A673 (cell line): ENCODE data around the gene CX3CR1. TPM values are rescaled to one million over a fixed set of nuclear protein-coding genes. Genes with fewer than 3 reads are reported as not detected.

ENCODE experiments used
- BruUV-seq: library from RNA; stranded (reverse); fragments of 400-500 nt; replicated peaks from 2 replicates; lab custom pipeline; 2021; lab: Mats Ljungman, UMichigan
- CTCF ChIA-PET: fragments of 300-600 bp; sonication (Branson Sonifier 250); formaldehyde crosslinking; loops from one replicate; lab custom pipeline; 2022; ENCODE audit warnings: antibody characterized with exemption; lab: Charles Lee
- POLR2A ChIA-PET: fragments of 300-600 bp; sonication (Branson Sonifier 250); formaldehyde crosslinking; loops from one replicate; lab custom pipeline; 2022; ENCODE audit warnings: antibody characterized with exemption; ENCODE audit not compliant: low non-redundant PET; lab: Charles Lee
- DNase-seq: peaks from one replicate; pipeline ENCODE4 v3.0.0-alpha.2; 2015; ENCODE audit warnings: low spot score
- H3K27ac ChIP-seq: fragments of 200-600 bp; sonication (generic); 2 replicates; pipeline ENCODE4 v1.5.1; 2016; ENCODE audit warnings: mixed run types, low read depth, mild to moderate bottlenecking, mixed read lengths, antibody characterized with exemption, low read length; ENCODE audit not compliant: poor library complexity, severe bottlenecking
- H3K27me3 ChIP-seq: fragments of 200-600 bp; sonication (generic); replicated peaks from 2 replicates; pipeline ENCODE4 v1.6.1; 2017; ENCODE audit warnings: mixed run types, low read depth, mild to moderate bottlenecking, mixed read lengths, antibody characterized with exemption, low read length; ENCODE audit not compliant: insufficient read depth, poor library complexity
- H3K36me3 ChIP-seq: fragments of 200-600 bp; sonication (generic); 2 replicates; pipeline ENCODE4 v1.6.1; 2016; ENCODE audit warnings: mixed run types, mild to moderate bottlenecking, mixed read lengths, antibody characterized with exemption, low read length; ENCODE audit not compliant: insufficient read depth, poor library complexity, severe bottlenecking
- H3K4me1 ChIP-seq: fragments of 200-600 bp; sonication (generic); 2 replicates; pipeline ENCODE4 v1.6.1; 2017; ENCODE audit warnings: mixed run types, mild to moderate bottlenecking, mixed read lengths, antibody characterized with exemption, low read length; ENCODE audit not compliant: insufficient read depth, poor library complexity, severe bottlenecking
- H3K4me3 ChIP-seq: fragments of 200-600 bp; sonication (generic); 2 replicates; pipeline ENCODE4 v1.5.1; 2016; ENCODE audit warnings: low read depth, mixed run types, mild to moderate bottlenecking, mixed read lengths, low read length; ENCODE audit not compliant: poor library complexity, severe bottlenecking
- H3K9me3 ChIP-seq: fragments of 200-600 bp; sonication (generic); 2 replicates; pipeline ENCODE4 v1.6.1; 2016; ENCODE audit warnings: mixed run types, low read depth, mild to moderate bottlenecking, mixed read lengths, antibody characterized with exemption, low read length; ENCODE audit not compliant: poor library complexity, severe bottlenecking
- CTCF ChIP-seq: fragments of 300-800, 200-600 bp; sonication (generic); conservative IDR thresholded peaks from 2 replicates; pipeline ENCODE4 v1.5.1; 2017; ENCODE audit warnings: low read depth, mild to moderate bottlenecking, antibody characterized with exemption, low read length, moderate library complexity, mixed read lengths
- EZH2 ChIP-seq: fragments of 200-600 bp; sonication (generic); IDR thresholded peaks from 2 replicates; pipeline ENCODE4 v1.6.1; 2017; ENCODE audit warnings: borderline replicate concordance, low read depth, mild to moderate bottlenecking, mixed read lengths, antibody characterized with exemption, low read length; ENCODE audit not compliant: poor library complexity, severe bottlenecking
- intact Hi-C: fragments of 100-400 bp; cut with micrococcal nuclease; formaldehyde crosslinking; loops from one replicate; pipeline ENCODE4 v1.10.0; 2022; ENCODE audit not compliant: unreplicated experiment
- total RNA-seq: library from RNA; stranded (reverse); gene quantifications from 2 replicates; pipeline ENCODE4 v1.2.3, GENCODE V29; 2021

Gene CX3CR1
- total RNA-seq, 1 experiment from 2014 or later: not detected

GRCh38 chr3:39285332-39285731 lies 5.5 kb upstream of the CX3CR1 start:
- H3K4me3 ChIP-seq: no peak overlapping the region
- POLR2A ChIA-PET: no interaction called here
- no peaks in the 10 kb centered on the region for H3K9me3 ChIP-seq
- H3K27ac ChIP-seq: no peak overlapping the region
- intact Hi-C loops: loop anchor here (5.0 kb wide), 2 partner anchors 78 to 183 kb away; no protein-coding TSS in a partner anchor
- H3K4me1 ChIP-seq: no peaks in the 10 kb centered on the region
- DNase-seq: no peak
- BruUV-seq: no TSS peak
- TF ChIP-seq CTCF: no peak
- no peak for TF ChIP-seq EZH2
- CTCF ChIA-PET: no interaction called here
- H3K27me3 ChIP-seq: no peaks in the 10 kb centered on the region
- H3K36me3 ChIP-seq: no peaks in the 10 kb centered on the region

- intact Hi-C loops: no loop called here
- CTCF ChIA-PET: no interaction called here
- Histone ChIP-seq H3K27me3 (no peaks in the 10 kb centered on the region), H3K9me3 (no peaks in the 10 kb centered on the region), H3K36me3 (no peaks in the 10 kb centered on the region), H3K4me1 (no peaks in the 10 kb centered on the region), H3K4me3 (no peak overlapping the region), H3K27ac (no peak overlapping the region)
- no peak for DNase-seq
- POLR2A ChIA-PET: interaction anchor here (0.7 kb wide), 1 partner anchor 317 kb away, joined by 3 read pairs; no protein-coding TSS in a partner anchor
- TF ChIP-seq EZH2 (no peak), CTCF (no peak)
- BruUV-seq: no TSS peak
Measured at GRCh38 chr3:39284457-39284881, 4.6 kb upstream of the CX3CR1 start.

GRCh38 chr3:39282057-39282456 lies 2.2 kb upstream of the CX3CR1 start:
- no peaks in the 10 kb centered on the region for H3K4me1 ChIP-seq
- H3K9me3 ChIP-seq: no peaks in the 10 kb centered on the region
- intact Hi-C loops: no loop called here
- BruUV-seq: no TSS peak
- DNase-seq: no peak
- TF ChIP-seq EZH2 (no peak), CTCF (no peak)
- POLR2A ChIA-PET: interaction anchor here (0.7 kb wide), 1 partner anchor 149 kb away, joined by 3 read pairs; no protein-coding TSS in a partner anchor
- CTCF ChIA-PET: no interaction called here
- H3K36me3 ChIP-seq: no peaks in the 10 kb centered on the region
- no peaks in the 10 kb centered on the region for H3K27me3 ChIP-seq
- no peak overlapping the region for H3K27ac ChIP-seq
- H3K4me3 ChIP-seq: no peak overlapping the region
